Common myeloid progenitor, CD34-positive (primary cell): ENCODE measurements around the gene RNH1.

ENCODE experiments used
- CTCF ChIA-PET: fragments of 350-600 bp; sonication (Branson Sonifier 250); formaldehyde crosslinking; loops from one replicate; lab custom pipeline; 2021; ENCODE audit warnings: antibody characterized with exemption; lab: Charles Lee
- POLR2A ChIA-PET: fragments of 350-600 bp; sonication (Branson Sonifier 250); formaldehyde crosslinking; loops from one replicate; lab custom pipeline; 2021; ENCODE audit warnings: antibody characterized with exemption; lab: Charles Lee
- DNase-seq, 3 donors: peaks; one replicate each; pipeline versions ENCODE4 v3.0.0 to v3.0.0-alpha.2; 2013
- H3K27ac ChIP-seq, 2 experiments: 1 replicate in 1 of 2; 2 replicates in 1 of 2; pipeline ENCODE4 v1.7.0; 2013; ENCODE audit warnings: inconsistent platforms in 2 of 2, low read length in 2 of 2, mild to moderate bottlenecking in 2 of 2, low read depth in 1 of 2, moderate library complexity in 1 of 2; ENCODE audit not compliant: severe bottlenecking in 2 of 2, insufficient read depth in 1 of 2, poor library complexity in 1 of 2
- H3K27me3 ChIP-seq, 5 experiments: replicated peaks in 2 of 5; 1 replicate in 3 of 5; 2 replicates in 2 of 5; pipeline versions ENCODE4 v1.6.1 to v1.7.0; 2013; ENCODE audit warnings: low read length in 4 of 5, mild to moderate bottlenecking in 2 of 5, moderate library complexity in 2 of 5, inconsistent platforms in 1 of 5; ENCODE audit not compliant: insufficient read depth in 5 of 5, control insufficient read depth in 4 of 5
- H3K36me3 ChIP-seq, 4 experiments: 1 replicate in 2 of 4; 2 replicates in 2 of 4; pipeline versions ENCODE4 v1.6.1 to v1.7.0; 2013; ENCODE audit warnings: low read length in 3 of 4, control low read depth in 1 of 4, mild to moderate bottlenecking in 1 of 4; ENCODE audit not compliant: control insufficient read depth in 4 of 4, insufficient read depth in 4 of 4
- H3K4me1 ChIP-seq, 4 experiments: 1 replicate in 3 of 4; 2 replicates in 1 of 4; pipeline versions ENCODE4 v1.6.1 to v1.7.1; 2013; ENCODE audit warnings: low read length in 3 of 4, mild to moderate bottlenecking in 3 of 4, control low read depth in 1 of 4, inconsistent platforms in 1 of 4, moderate library complexity in 1 of 4; ENCODE audit not compliant: control insufficient read depth in 4 of 4, insufficient read depth in 4 of 4; ENCODE audit errors: control extremely low read depth in 1 of 4
- H3K4me3 ChIP-seq, 7 experiments: 1 replicate in 4 of 7; 2 replicates in 3 of 7; pipeline versions ENCODE4 v1.5.1 to v1.7.0; 2013; ENCODE audit warnings: mild to moderate bottlenecking in 7 of 7, low read length in 6 of 7, moderate library complexity in 6 of 7, inconsistent platforms in 2 of 7, low read depth in 2 of 7, control low read depth in 1 of 7; ENCODE audit not compliant: insufficient read depth in 4 of 7, control insufficient read depth in 1 of 7; ENCODE audit errors: extremely low read depth in 1 of 7
- H3K9me3 ChIP-seq, 5 experiments: 1 replicate in 4 of 5; 2 replicates in 1 of 5; pipeline versions ENCODE4 v1.6.1 to v1.7.1; 2013; ENCODE audit warnings: low read length in 4 of 5, mild to moderate bottlenecking in 2 of 5, inconsistent platforms in 1 of 5, low read depth in 1 of 5, moderate library complexity in 1 of 5; ENCODE audit not compliant: control insufficient read depth in 4 of 5, insufficient read depth in 2 of 5; ENCODE audit errors: control extremely low read depth in 1 of 5
- WGBS: methylation state at CpG from one replicate; pipeline ENCODE4 v1.1.5; 2013; ENCODE audit not compliant: insufficient coverage; 5-methylcytosine and 5-hydroxymethylcytosine counted together

The RNH1 gene

DNA sequence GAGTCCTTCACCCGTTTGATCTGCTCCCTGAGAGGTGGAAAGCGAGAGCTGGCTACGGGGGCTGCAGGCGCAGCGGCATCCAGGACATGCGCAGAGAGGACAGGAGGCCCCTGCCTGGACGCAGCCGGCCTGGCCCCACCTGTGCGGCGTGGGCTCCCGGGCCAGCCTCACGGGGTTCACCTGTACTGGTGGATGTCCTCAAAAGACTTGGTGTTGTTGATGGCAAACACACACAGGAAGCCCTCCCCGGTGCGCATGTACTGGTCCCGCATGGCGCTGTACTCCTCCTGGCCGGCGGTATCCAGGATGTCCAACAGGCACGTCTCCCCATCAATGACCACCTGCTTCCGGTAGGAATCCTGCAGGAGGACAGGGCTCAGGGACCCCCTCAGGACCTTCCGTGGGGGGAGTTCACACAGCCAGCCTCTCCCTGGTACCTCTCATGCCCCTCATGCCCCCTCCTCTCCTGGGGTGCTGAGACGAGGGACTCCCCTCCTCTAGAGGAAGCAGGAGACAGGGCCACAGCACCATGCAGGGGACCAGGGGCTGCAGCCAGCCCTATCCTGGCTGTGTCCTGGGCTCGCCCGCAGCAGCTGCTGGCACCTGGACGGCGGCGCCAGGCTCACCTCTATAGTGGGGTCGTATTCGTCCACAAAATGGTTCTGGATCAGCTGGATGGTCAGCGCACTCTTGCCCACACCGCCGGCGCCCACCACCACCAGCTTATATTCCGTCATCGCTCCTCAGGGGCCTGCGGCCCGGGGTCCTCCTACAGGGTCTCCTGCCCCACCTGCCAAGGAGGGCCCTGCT, 26.7 kb upstream of the RNH1 start:
- ChIA-PET CTCF (interaction anchor here (2.5 kb wide), 1 partner anchor 15 kb away, joined by 9 read pairs; no protein-coding TSS in a partner anchor), POLR2A (no interaction called here)
- Histone ChIP-seq H3K36me3 (peaks cover 2 to 41% (median 24%) of the 10 kb centered on the region in 4 experiments), H3K4me3 (peak overlapping the region in 3 of 7 experiments; percentile 83 to 85 (median 84)), H3K4me1 (peaks cover 0 to 38% (median 34%) of the 10 kb centered on the region in 4 experiments), H3K9me3 (no peaks in the 10 kb centered on the region), H3K27me3 (no peaks in the 10 kb centered on the region), H3K27ac (no peak overlapping the region)
- WGBS = 98% methylated on average over 36 of the region's 37 CpGs
- DNase-seq = no peak

DNA sequence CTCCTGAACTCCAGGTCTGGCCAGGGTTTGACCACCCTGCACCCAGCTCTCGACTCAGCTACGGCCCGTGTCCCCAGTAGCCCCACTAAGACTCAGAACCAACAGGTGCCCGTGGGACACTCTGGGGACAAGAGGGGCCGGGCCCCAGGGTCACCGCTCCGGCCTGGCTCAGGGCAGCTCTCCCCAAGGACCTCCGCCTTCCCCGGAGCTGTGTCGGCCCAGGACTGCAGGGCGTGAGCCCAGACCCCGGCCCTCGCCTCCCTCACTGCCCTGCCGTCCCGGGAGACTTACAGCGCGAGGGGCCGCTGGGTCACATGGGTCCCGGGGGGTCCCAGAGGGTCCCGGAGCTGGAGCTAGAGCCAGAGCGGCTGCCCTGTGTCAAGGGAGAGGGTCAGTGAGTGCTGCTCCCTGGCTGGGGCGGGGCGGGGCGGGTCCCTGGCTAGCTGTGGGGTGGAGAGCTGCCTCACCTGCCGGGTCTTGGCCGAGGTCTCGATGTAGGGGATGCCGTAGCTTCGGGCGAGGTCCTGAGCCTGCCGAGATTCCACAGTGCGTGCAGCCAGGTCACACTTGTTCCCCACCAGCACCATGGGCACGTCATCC, 26.0 kb upstream of the RNH1 start:
- WGBS = 97% methylated on average over 25 of the region's 33 CpGs
- ChIA-PET CTCF (interaction anchor here (1.0 to 2.5 kb wide), 3 partner anchors 13 to 21 kb away, joined by 3 to 9 read pairs (median 3); no protein-coding TSS in a partner anchor), POLR2A (no interaction called here)
- H3K4me3 ChIP-seq = no peak overlapping the region
- DNase-seq = no peak
- H3K27me3 ChIP-seq = no peaks in the 10 kb centered on the region
- H3K36me3 ChIP-seq = peaks cover 2 to 43% (median 24%) of the 10 kb centered on the region in 4 experiments
- H3K4me1 ChIP-seq = peaks cover 0 to 35% (median 32%) of the 10 kb centered on the region in 4 experiments
- H3K27ac ChIP-seq = no peak overlapping the region
- no peaks in the 10 kb centered on the region for H3K9me3 ChIP-seq

DNA sequence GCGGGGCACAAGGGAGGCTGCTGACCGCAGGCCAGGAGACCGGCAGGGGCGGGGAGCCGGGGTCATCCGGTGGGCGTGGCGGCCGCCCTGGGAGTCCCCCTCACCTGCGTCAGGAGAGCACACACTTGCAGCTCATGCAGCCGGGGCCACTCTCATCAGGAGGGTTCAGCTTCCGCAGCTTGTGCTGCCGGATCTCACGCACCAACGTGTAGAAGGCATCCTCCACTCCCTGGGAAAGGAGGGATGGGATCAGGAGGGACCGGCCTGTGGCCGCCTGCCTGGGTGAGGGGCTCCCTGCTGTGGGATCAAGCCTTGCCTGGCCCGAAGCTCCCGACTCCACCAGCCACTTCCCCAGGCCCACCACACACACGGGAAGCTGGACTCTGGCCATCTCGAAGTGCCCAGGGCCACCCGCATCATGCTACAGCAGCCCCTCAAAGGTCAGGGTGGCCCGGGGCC, 25.5 kb upstream of the RNH1 start:
- WGBS = 98% methylated on average over 15 of the region's 23 CpGs
- DNase-seq = no peak
- Histone ChIP-seq H3K27me3 (no peaks in the 10 kb centered on the region), H3K4me1 (peaks cover 0 to 29% (median 27%) of the 10 kb centered on the region in 4 experiments), H3K4me3 (no peak overlapping the region), H3K9me3 (no peaks in the 10 kb centered on the region), H3K36me3 (peaks cover 2 to 43% (median 24%) of the 10 kb centered on the region in 4 experiments), H3K27ac (no peak overlapping the region)
- ChIA-PET CTCF (interaction anchor here (1.0 to 2.5 kb wide), 3 partner anchors 12 to 22 kb away, joined by 3 to 9 read pairs (median 3); no protein-coding TSS in a partner anchor), POLR2A (no interaction called here)

DNA sequence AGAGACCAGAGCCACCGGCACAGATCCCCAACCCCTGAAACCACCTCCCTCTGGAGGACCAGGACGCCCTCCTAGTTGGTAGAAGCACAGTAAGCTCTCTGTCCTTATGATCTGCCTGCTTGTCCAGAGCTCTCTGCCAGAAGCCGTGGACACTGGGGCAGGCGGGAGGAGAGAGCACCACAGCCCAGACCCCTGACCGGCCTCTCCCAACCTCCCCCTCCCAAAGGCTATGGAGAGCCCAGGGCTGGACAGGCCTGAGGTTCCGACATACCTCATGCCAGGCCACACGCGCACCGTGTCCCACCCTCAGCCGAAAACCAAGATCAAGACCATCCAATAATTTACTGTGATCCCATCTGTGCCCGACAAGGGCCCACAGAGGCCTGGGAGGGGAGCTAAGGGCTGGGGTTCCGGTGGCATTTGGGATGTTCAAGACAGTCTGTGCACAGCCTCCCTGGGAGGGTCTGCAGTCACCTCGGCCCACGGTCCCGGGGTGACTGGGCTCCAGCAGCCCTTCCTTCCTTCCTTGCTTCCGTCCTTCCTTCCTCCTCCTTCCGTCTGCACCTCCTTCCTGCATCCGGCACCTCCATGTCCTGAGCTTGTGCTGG, 25.0 kb upstream of the RNH1 start:
- POLR2A ChIA-PET = no interaction called here
- no peak overlapping the region for H3K4me3 ChIP-seq
- WGBS = 81% methylated on average over 10 of the region's 18 CpGs

DNA sequence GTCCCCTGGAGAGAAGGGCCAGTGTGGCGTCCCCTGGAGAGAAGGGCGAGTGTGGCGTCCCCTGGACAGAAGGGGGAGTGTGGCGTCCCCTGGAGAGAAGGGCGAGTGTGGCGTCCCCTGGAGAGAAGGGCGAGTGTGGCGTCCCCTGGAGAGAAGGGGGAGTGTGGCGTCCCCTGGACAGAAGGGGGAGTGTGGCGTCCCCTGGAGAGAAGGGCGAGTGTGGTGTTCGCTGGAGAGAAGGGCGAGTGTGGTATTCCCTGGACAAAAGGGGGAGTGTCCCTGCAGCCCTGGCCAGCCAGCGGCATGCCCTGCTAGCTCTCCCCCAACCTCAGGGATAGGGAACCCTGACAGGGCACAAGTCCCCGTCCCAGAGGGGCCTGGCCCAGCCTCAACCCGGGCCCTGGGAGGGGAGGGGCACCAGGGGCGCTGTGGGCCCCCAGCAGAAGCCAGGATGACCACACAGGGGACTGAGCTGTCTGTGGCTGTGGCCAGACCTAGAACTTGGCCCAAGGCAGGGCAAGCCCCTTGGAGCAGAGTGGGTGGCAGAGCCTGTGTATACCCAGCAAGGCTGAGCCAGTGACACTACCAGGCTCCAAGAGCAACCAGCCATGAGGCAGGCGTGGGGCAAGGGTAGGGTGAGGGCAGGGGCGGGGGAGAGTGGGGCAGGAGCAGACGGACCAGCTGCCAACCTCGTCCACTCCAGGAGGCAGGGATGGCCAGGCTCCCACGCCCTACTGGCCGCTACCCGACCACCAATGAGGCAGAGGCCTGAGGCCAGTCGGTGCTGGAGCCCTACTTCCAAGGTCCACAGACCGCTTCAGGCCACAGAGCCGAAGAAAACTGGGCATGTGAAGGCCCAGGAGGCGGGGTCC, 24.2 kb upstream of the RNH1 start:
- ChIA-PET CTCF (interaction anchor here (2.5 kb wide), 1 partner anchor 12 kb away, joined by 9 read pairs; no protein-coding TSS in a partner anchor), POLR2A (no interaction called here)
- peaks cover 0 to 16% (median 14%) of the 10 kb centered on the region in 4 experiments for H3K4me1 ChIP-seq
- no peak for DNase-seq
- no peak overlapping the region for H3K27ac ChIP-seq
- peaks cover 2 to 43% (median 24%) of the 10 kb centered on the region in 4 experiments for H3K36me3 ChIP-seq
- H3K4me3 ChIP-seq = no peak overlapping the region
- WGBS = 97% methylated on average over 20 of the region's 28 CpGs
- H3K9me3 ChIP-seq = no peaks in the 10 kb centered on the region
- H3K27me3 ChIP-seq = no peaks in the 10 kb centered on the region

More for the DNA sequence above, 25.0 kb upstream of the RNH1 start:
- peaks cover 0 to 24% (median 22%) of the 10 kb centered on the region in 4 experiments for H3K4me1 ChIP-seq
- no peak overlapping the region for H3K27ac ChIP-seq
- peaks cover 2 to 43% (median 24%) of the 10 kb centered on the region in 4 experiments for H3K36me3 ChIP-seq
- CTCF ChIA-PET = interaction anchor here (1.0 to 2.5 kb wide), 3 partner anchors 12 to 22 kb away, joined by 3 to 9 read pairs (median 3); no protein-coding TSS in a partner anchor
- H3K9me3 ChIP-seq = no peaks in the 10 kb centered on the region
- H3K27me3 ChIP-seq = no peaks in the 10 kb centered on the region
- DNase-seq = no peak

DNA sequence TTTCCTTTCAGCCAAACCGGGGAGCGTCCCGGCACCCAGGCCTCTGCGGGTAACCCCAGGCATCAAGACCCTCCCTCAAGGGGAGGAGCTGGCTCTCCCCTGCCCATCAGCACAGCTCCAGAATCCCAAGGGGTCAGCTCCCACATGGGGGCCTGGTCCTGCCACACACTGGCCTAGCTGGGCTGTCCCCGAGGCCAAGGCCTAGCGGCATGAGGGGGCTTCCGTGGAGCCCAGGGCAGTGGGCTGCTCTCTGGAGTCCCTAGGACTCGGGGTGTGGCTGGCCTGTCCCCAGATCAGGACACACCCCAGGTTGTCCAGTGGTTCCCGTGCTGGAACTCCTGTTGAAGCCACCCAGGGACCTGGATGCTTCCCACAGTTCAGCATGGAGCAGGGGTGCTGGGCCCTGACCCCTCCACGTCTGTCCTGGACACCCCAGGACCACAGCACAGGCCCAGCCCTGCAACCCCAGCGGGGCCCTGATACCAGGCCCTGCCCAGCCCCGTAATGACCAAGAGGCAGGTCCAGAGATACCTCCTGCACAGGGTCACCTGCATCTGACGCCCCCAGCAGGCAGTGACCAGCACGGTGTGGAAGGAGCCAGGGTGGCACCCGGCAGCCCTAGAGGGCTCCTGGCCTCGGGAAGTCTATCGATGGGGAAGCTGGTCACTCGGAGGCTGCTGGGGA, 22.8 kb upstream of the RNH1 start:
- Histone ChIP-seq H3K27me3 (no peaks in the 10 kb centered on the region), H3K36me3 (peaks cover 2 to 43% (median 24%) of the 10 kb centered on the region in 4 experiments), H3K4me1 (peaks cover 0 to 10% (median 9%) of the 10 kb centered on the region in 4 experiments), H3K4me3 (no peak overlapping the region), H3K27ac (no peak overlapping the region), H3K9me3 (no peaks in the 10 kb centered on the region)
- POLR2A ChIA-PET = no interaction called here
- 95% methylated on average over 11 of the region's 18 CpGs for WGBS
- CTCF ChIA-PET = interaction anchor here (1.0 kb wide), 1 partner anchor 11 kb away, joined by 3 read pairs; no protein-coding TSS in a partner anchor
- DNase-seq = no peak
